Measurements from ENCODE around the gene LIN54. TPM values are rescaled to one million over a fixed set of nuclear protein-coding genes. Genes with fewer than 3 reads are reported as not detected.
"Not testable (repeated sequence)": the region's sequence is repeated elsewhere in the genome, so short reads cannot be mapped to it uniquely, and the experiment has no call there.

The LIN54 gene
- polyA plus RNA-seq, 1 of the 3 experiments (the other 2 are of a cell fraction), result 6.4 TPM

- H3K27me3 ChIP-seq (ENCODE audit: insufficient read depth); H3K9ac ChIP-seq; H2AFZ ChIP-seq (ENCODE audit: low read depth); H3K4me2 ChIP-seq; H3K4me3 ChIP-seq (ENCODE audit: low read depth in 2 of 2, low read length in 1 of 2); POLR2A ChIA-PET; H4K20me1 ChIP-seq (ENCODE audit: insufficient read depth); H3K27ac ChIP-seq (ENCODE audit: low read depth in 2 of 2, low read length in 1 of 2); H3K4me1 ChIP-seq (ENCODE audit: control insufficient read depth in 1 of 2, insufficient read depth in 2 of 2, low read depth in 1 of 2, low read length in 1 of 2); H3K9me3 ChIP-seq; H3K9me2 ChIP-seq; DNase-seq: not testable (repeated sequence)
- WGBS (ENCODE audit: low lambda C conversion rate), result 99% methylated on average over 8 of the region's 8 CpGs
- H3K79me2 ChIP-seq (ENCODE audit: insufficient read depth), result peaks cover 34% of the 10 kb centered on the region
- H3K36me3 ChIP-seq (replicated peaks in 1 of 2; ENCODE audit: control insufficient read depth in 1 of 2, insufficient read depth in 2 of 2, low read length in 1 of 2), result peaks cover 10 to 22% of the 10 kb centered on the region in 2 experiments
- H3F3A ChIP-seq (replicated peaks; ENCODE audit: insufficient read depth), result peaks cover 11% of the 10 kb centered on the region
- CTCF ChIA-PET, result interaction anchor here (1.5 to 1.6 kb wide), 2 partner anchors 14 to 233 kb away, joined by 3 to 4 read pairs; partner anchors contain the start of gene COPS4
Observed at GRCh38 chr4:83048781-83049180, 38.2 kb upstream of the LIN54 start.

GRCh38 chr4:83046693-83047473 is 36.3 kb upstream of the LIN54 start:
- Histone ChIP-seq H3K4me1 (ENCODE audit: control insufficient read depth in 1 of 2, insufficient read depth in 2 of 2, low read depth in 1 of 2, low read length in 1 of 2) (no peaks in the 10 kb centered on the region), H3K36me3 (replicated peaks in 1 of 2; ENCODE audit: control insufficient read depth in 1 of 2, insufficient read depth in 2 of 2, low read length in 1 of 2) (peaks cover 14 to 16% of the 10 kb centered on the region in 2 experiments), H3K4me2 (no peak overlapping the region), H3K9me3 (no peaks in the 10 kb centered on the region), H4K20me1 (ENCODE audit: insufficient read depth) (no peaks in the 10 kb centered on the region), H3K9ac (no peak overlapping the region), H3K4me3 (ENCODE audit: low read depth in 2 of 2, low read length in 1 of 2) (no peak overlapping the region), H2AFZ (ENCODE audit: low read depth) (no peak overlapping the region), H3K79me2 (ENCODE audit: insufficient read depth) (peaks cover 51% of the 10 kb centered on the region), H3F3A (replicated peaks; ENCODE audit: insufficient read depth) (peaks cover 19% of the 10 kb centered on the region), H3K9me2 (no peaks in the 10 kb centered on the region), H3K27me3 (ENCODE audit: insufficient read depth) (no peaks in the 10 kb centered on the region), H3K27ac (ENCODE audit: low read depth in 2 of 2, low read length in 1 of 2) (no peak overlapping the region)
- WGBS (ENCODE audit: low lambda C conversion rate), result 91% methylated on average over 8 of the region's 8 CpGs
- POLR2A ChIA-PET, result interaction anchor here (1.3 kb wide), 1 partner anchor 12 kb away, joined by 3 read pairs; the partner anchor contains the start of gene COPS4
- TF ChIP-seq MXI1 (IDR thresholded peaks at IDR 0.05; ENCODE audit: low read depth, low read length) (no peak), FOXJ3 (CRISPR knock-in tag; IDR thresholded peaks at IDR 0.05) (no peak), EP300 (IDR thresholded peaks at IDR 0.05; ENCODE audit: borderline replicate concordance in 1 of 2, low read depth in 1 of 2, low read length in 1 of 2) (no peak)
- CTCF ChIA-PET, result interaction anchor here (1.1 to 1.5 kb wide), 3 partner anchors 8 to 38 kb away, joined by 3 to 4 read pairs (median 3); no protein-coding TSS in a partner anchor
- DNase-seq, result no peak

GRCh38 chr4:83043801-83044407 is 33.3 kb upstream of the LIN54 start:
- Histone ChIP-seq H3K9ac (no peak overlapping the region), H3K27me3 (ENCODE audit: insufficient read depth) (no peaks in the 10 kb centered on the region), H2AFZ (ENCODE audit: low read depth) (no peak overlapping the region), H3K4me2 (no peak overlapping the region), H3K79me2 (ENCODE audit: insufficient read depth) (peaks cover 81% of the 10 kb centered on the region), H3K36me3 (replicated peaks in 1 of 2; ENCODE audit: control insufficient read depth in 1 of 2, insufficient read depth in 2 of 2, low read length in 1 of 2) (peaks cover 0 to 10% of the 10 kb centered on the region in 2 experiments), H3F3A (replicated peaks; ENCODE audit: insufficient read depth) (peaks cover 26% of the 10 kb centered on the region), H3K9me3 (no peaks in the 10 kb centered on the region), H3K4me3 (ENCODE audit: low read depth in 2 of 2, low read length in 1 of 2) (no peak overlapping the region), H3K27ac (ENCODE audit: low read depth in 2 of 2, low read length in 1 of 2) (peak overlapping the region in 1 of 2 experiments; percentile 34; a peak in 2 of 4 replicates), H4K20me1 (ENCODE audit: insufficient read depth) (no peaks in the 10 kb centered on the region; the same call in 1 of the 2 replicates), H3K9me2 (no peaks in the 10 kb centered on the region), H3K4me1 (ENCODE audit: control insufficient read depth in 1 of 2, insufficient read depth in 2 of 2, low read depth in 1 of 2, low read length in 1 of 2) (no peaks in the 10 kb centered on the region)
- DNase-seq, result no peak
- 88% methylated on average over 14 of the region's 14 CpGs for WGBS (ENCODE audit: low lambda C conversion rate)
- CTCF ChIA-PET, result no interaction called here
- TF ChIP-seq SMC3 (IDR thresholded peaks at IDR 0.05; ENCODE audit: low read depth, low read length) (no peak), USF2 (IDR thresholded peaks at IDR 0.05; ENCODE audit: borderline replicate concordance, low read depth, low read length) (no peak), FOSL2 (IDR thresholded peaks at IDR 0.05; ENCODE audit: borderline replicate concordance, low read depth) (no peak), PBX3 (IDR thresholded peaks at IDR 0.05) (peak; percentile 37; the same call in 1 of the 2 replicates), RAD21 (IDR thresholded peaks at IDR 0.05; ENCODE audit: low read length) (no peak), MEF2A (IDR thresholded peaks at IDR 0.05; ENCODE audit: borderline replicate concordance, low read depth) (0 out of 2 replicates have a peak, but pooled peaks have one; percentile 30)
- POLR2A ChIA-PET, result interaction anchor here (0.7 kb wide), 1 partner anchor 68 kb away, joined by 4 read pairs; no protein-coding TSS in a partner anchor

GRCh38 chr4:83043157-83043556 is 32.5 kb upstream of the LIN54 start:
- H3K4me3 ChIP-seq (ENCODE audit: low read depth in 2 of 2, low read length in 1 of 2); DNase-seq; H3K4me2 ChIP-seq; H3K9ac ChIP-seq; H3K4me1 ChIP-seq (ENCODE audit: control insufficient read depth in 1 of 2, insufficient read depth in 2 of 2, low read depth in 1 of 2, low read length in 1 of 2); H3K27me3 ChIP-seq (ENCODE audit: insufficient read depth); H3K9me2 ChIP-seq; H4K20me1 ChIP-seq (ENCODE audit: insufficient read depth); H3K36me3 ChIP-seq (replicated peaks in 1 of 2; ENCODE audit: control insufficient read depth in 1 of 2, insufficient read depth in 2 of 2, low read length in 1 of 2); CTCF ChIA-PET; H3K9me3 ChIP-seq; H2AFZ ChIP-seq (ENCODE audit: low read depth): not testable (repeated sequence)
- WGBS (ENCODE audit: low lambda C conversion rate), result 96% methylated on average over 2 of the region's 2 CpGs
- Histone ChIP-seq H3K79me2 (ENCODE audit: insufficient read depth) (peaks cover 88% of the 10 kb centered on the region), H3K27ac (ENCODE audit: low read depth in 2 of 2, low read length in 1 of 2) (0 out of 4 replicates have a peak overlapping the region, but pooled peaks of 1 of the 2 experiments have one; percentile 34), H3F3A (replicated peaks; ENCODE audit: insufficient read depth) (peaks cover 26% of the 10 kb centered on the region)
- POLR2A ChIA-PET, result interaction anchor here (0.7 kb wide), 1 partner anchor 67 kb away, joined by 4 read pairs; no protein-coding TSS in a partner anchor
